Measurements from ENCODE around the gene MILR1. TPM values are rescaled to one million over a fixed set of nuclear protein-coding genes. Genes with fewer than 3 reads are reported as not detected.
A peak's percentile ranks its signal among the peaks of the same experiment; 100 is the strongest.
"Not testable (repeated sequence)": the region's sequence is repeated elsewhere in the genome, so short reads cannot be mapped to it uniquely, and the experiment has no call there.

The MILR1 gene
- total RNA-seq, 1 donor from 2014 or later = 0.40 TPM

GRCh38 chr17:64412944-64413381 is 36.0 kb upstream of the MILR1 start:
- DNase-seq (ENCODE audit: low spot score in 2 of 2, unreplicated experiment in 2 of 2) = no peak
- H3K27me3 Mint-ChIP-seq (ENCODE audit: low read depth) = no peaks in the 10 kb centered on the region
- TF ChIP-seq CTCF (IDR thresholded peaks at IDR 0.05; ENCODE audit: unreplicated experiment) = no peak
- no peaks in the 10 kb centered on the region for H3K36me3 Mint-ChIP-seq
- no peak overlapping the region for H3K27ac Mint-ChIP-seq
- no peak overlapping the region for H3K4me3 Mint-ChIP-seq
- H3K9me3 Mint-ChIP-seq = no peaks in the 10 kb centered on the region
- peaks cover 12% of the 10 kb centered on the region for H3K4me1 Mint-ChIP-seq

- Mint-ChIP-seq H3K4me3 (no peak overlapping the region), H3K27ac (no peak overlapping the region), H3K9me3 (no peaks in the 10 kb centered on the region), H3K36me3 (no peaks in the 10 kb centered on the region), H3K4me1 (peaks cover 12% of the 10 kb centered on the region), H3K27me3 (ENCODE audit: low read depth) (no peaks in the 10 kb centered on the region)
- DNase-seq (ENCODE audit: low spot score in 2 of 2, unreplicated experiment in 2 of 2) = no peak
- no peak for TF ChIP-seq CTCF (IDR thresholded peaks at IDR 0.05; ENCODE audit: unreplicated experiment)
These were observed 35.4 kb upstream of the MILR1 start for GRCh38 chr17:64413513-64413912.

- no peak overlapping the region for H3K27ac Mint-ChIP-seq
- no peaks in the 10 kb centered on the region for H3K27me3 Mint-ChIP-seq (ENCODE audit: low read depth)
- no peak overlapping the region for H3K4me3 Mint-ChIP-seq
- peak; percentile 79 for TF ChIP-seq CTCF (IDR thresholded peaks at IDR 0.05; ENCODE audit: unreplicated experiment)
- H3K36me3 Mint-ChIP-seq = no peaks in the 10 kb centered on the region
- no peaks in the 10 kb centered on the region for H3K9me3 Mint-ChIP-seq
- DNase-seq (ENCODE audit: low spot score in 2 of 2, unreplicated experiment in 2 of 2) = no peak
- no peaks in the 10 kb centered on the region for H3K4me1 Mint-ChIP-seq
These were observed 30.2 kb upstream of the MILR1 start for GRCh38 chr17:64418506-64419339.

GRCh38 chr17:64420143-64420670 is 28.7 kb upstream of the MILR1 start:
- peak; percentile 64 for TF ChIP-seq CTCF (IDR thresholded peaks at IDR 0.05; ENCODE audit: unreplicated experiment)
- no peak for DNase-seq (ENCODE audit: low spot score in 2 of 2, unreplicated experiment in 2 of 2)
- no peaks in the 10 kb centered on the region for H3K36me3 Mint-ChIP-seq
- H3K27me3 Mint-ChIP-seq (ENCODE audit: low read depth) = no peaks in the 10 kb centered on the region
- H3K27ac Mint-ChIP-seq = no peak overlapping the region
- no peaks in the 10 kb centered on the region for H3K9me3 Mint-ChIP-seq
- no peak overlapping the region for H3K4me3 Mint-ChIP-seq
- H3K4me1 Mint-ChIP-seq = no peaks in the 10 kb centered on the region

GRCh38 chr17:64422121-64422520 is 26.8 kb upstream of the MILR1 start:
- not testable (repeated sequence) for H3K36me3 Mint-ChIP-seq; H3K27ac Mint-ChIP-seq; H3K27me3 Mint-ChIP-seq (ENCODE audit: low read depth); DNase-seq (ENCODE audit: low spot score in 2 of 2, unreplicated experiment in 2 of 2); H3K9me3 Mint-ChIP-seq; H3K4me3 Mint-ChIP-seq; H3K4me1 Mint-ChIP-seq

GRCh38 chr17:64423881-64424280 is 25.0 kb upstream of the MILR1 start:
- no peak overlapping the region for H3K27ac Mint-ChIP-seq
- no peaks in the 10 kb centered on the region for H3K36me3 Mint-ChIP-seq
- H3K27me3 Mint-ChIP-seq (ENCODE audit: low read depth) = no peaks in the 10 kb centered on the region
- DNase-seq (ENCODE audit: low spot score in 2 of 2, unreplicated experiment in 2 of 2) = no peak
- TF ChIP-seq CTCF (IDR thresholded peaks at IDR 0.05; ENCODE audit: unreplicated experiment) = no peak
- no peak overlapping the region for H3K4me3 Mint-ChIP-seq
- no peaks in the 10 kb centered on the region for H3K4me1 Mint-ChIP-seq
- no peaks in the 10 kb centered on the region for H3K9me3 Mint-ChIP-seq
